GM21737 (cell line): ENCODE data around the gene CREBBP.

Experiments
- ATAC-seq: cut with Tn5 transposase; IDR thresholded peaks from one replicate; pipeline ENCODE4 v1.9.1; 2021; ENCODE audit warnings: mild to moderate bottlenecking, moderate library complexity; ENCODE audit not compliant: unreplicated experiment

Gene CREBBP

GRCh38 chr16:3769942-3770341, 110.6 kb downstream of the CREBBP start:
- ATAC-seq, result no peak

DNA sequence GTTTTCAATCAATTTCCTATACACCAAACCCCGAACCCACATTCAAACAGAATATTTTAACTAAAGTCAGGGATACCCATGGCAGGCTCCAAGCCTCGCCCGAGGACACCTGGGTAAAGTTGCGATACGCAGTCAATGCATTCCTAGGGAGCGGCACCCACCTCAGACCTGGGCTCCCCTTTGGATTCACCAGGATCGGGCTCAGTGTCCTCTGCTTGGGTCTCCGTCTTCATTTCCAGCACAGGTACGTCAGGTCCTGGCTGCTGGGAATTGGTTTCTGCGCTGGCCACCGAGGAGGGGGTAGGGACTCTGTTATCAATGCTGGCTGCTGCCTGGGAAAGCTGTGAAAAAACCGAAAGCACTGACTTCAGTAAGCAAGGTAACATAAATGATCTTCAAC, 111.5 kb downstream of the CREBBP start:
- ATAC-seq, result no peak

DNA sequence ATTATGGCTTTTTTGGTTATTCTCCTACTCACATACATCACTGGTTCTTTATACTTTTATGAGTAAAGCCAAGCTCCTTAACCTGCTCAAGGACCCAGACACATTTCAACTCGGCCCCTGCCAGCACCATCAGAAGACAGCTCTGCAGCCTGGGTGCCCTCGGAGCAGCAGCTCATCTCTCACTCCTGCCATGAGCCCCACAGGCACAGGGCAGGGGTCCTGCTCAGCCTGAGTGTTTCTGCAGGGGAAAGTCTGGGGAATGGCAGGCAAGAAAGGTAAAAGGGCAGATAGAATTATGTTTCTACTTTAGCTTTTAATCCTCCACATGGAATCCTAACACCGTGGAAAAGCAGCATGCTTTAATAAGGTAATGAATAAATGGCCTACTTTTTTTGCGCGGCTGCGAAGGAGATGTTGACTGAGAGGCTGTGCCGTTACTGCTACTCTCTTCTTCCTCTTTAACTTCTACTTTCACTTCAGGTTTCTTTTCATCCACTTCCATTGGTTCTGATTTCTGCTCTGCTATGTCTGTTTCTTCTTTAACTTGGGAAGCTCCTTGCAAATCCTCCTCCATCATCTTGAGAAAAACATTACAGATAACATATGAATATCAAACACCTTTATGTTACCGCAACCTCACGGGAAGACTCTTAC, 113.1 kb downstream of the CREBBP start:
- ATAC-seq, result no peak

GRCh38 chr16:3766177-3766576, 114.3 kb downstream of the CREBBP start:
- ATAC-seq, result no peak

DNA sequence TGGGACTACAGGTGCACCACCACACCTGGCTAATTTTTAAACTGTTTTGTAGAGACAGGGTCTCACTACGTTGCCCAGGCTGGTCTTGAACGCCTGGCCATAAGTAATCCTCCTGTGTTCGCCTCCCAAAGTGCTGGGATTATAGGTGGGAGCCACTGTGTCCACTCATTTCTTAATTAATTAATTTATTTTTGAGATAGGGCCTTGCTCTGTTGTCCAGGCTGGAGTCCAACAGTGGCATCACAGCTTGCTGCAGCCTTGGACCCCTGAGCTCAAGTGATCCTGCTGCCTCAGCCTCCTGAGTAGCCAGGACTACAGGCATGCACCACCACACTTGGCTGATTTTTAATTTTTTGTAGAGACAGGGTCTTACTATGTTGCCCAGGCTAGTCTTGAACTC, 116.1 kb downstream of the CREBBP start:
- no peak for ATAC-seq

- ATAC-seq, result no peak
Observed at GRCh38 chr16:3762107-3762750, 118.3 kb downstream of the CREBBP start.

DNA sequence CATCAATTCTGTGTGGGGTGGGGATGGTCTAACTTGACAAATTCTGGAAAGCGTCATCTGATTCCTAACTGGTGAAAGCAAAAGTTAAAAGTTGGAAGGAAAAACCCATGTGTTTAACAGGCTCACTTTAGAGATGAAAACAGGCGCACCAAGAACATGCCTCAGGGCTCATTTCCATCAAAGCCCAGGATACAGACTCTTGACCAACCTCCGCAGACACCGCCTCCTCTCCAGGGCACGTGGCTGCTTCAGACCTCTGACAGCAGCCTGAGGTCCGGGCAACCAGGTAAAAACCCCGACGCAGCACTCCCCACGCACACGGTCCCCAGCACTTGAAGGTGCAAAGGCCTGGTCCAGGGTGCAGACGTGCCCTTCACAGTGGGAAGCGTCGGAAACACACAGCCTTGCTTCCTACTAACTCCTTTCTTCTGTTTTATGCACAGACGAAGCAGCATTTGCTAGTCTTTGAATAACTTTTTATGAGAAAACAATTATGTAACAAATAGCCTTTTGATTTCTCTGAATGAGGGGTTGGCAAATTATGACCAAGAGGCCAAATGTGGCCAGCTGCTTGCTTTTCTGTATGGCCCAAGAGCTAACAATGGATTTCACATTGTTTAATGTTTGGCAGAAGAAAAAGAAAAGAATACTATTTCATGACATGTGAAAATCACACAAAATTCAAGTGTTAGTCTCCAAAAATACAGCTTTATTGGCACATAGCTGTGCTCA, 119.0 kb downstream of the CREBBP start:
- no peak for ATAC-seq

DNA sequence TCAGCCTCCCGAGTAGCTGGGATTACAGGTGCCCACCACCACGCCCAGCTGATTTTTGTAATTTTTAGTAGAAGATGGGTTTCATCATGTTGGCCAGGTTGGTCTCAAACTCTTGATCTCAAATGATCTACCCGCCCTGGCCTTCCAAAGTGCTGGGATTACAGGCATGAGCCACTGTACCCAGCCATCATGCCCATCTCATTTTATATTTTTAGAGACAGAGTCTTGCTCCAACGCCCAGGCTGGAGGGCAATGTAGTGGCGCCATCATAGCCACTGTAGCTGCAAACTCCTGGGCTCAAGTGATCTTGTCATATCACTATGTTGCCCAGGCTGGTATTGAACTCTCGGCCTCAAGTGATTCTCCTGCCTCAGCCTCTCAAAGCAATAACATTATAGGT, 120.0 kb downstream of the CREBBP start:
- ATAC-seq, result no peak

- no peak for ATAC-seq
Observed at GRCh38 chr16:3759736-3760135, 120.8 kb downstream of the CREBBP start.

GRCh38 chr16:3756113-3756512, 124.4 kb downstream of the CREBBP start:
- ATAC-seq, result no peak

GRCh38 chr16:3755249-3755648, 125.3 kb downstream of the CREBBP start:
- ATAC-seq, result no peak

- no peak for ATAC-seq
Observed at GRCh38 chr16:3754772-3755171, 125.7 kb downstream of the CREBBP start.

- ATAC-seq, result no peak
Observed at GRCh38 chr16:3754081-3754703, 126.3 kb downstream of the CREBBP start.

DNA sequence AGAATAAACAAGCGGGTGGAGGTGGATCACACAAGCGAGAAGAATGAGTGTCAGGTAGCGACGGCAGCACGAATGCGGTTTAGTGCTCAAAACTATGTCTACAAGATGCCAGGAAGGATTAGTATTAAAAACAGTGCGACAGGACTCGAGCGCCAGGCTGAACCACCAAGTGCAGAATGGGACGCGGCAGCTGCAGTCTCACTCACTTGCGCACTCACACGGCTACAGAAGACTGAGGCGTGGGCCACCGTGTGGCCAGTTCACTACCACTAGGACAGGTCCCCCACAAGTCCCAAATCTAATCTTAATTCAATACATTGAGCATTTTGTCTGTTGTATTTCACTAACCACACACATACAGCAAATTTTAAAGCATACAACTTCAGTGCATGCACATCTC, 127.5 kb downstream of the CREBBP start:
- ATAC-seq, result no peak

- no peak for ATAC-seq
Observed at GRCh38 chr16:3751878-3752277, 128.6 kb downstream of the CREBBP start.

- ATAC-seq, result no peak
Observed at GRCh38 chr16:3748307-3748706, 132.2 kb downstream of the CREBBP start.

- no peak for ATAC-seq
Observed at GRCh38 chr16:3745751-3746355, 134.7 kb downstream of the CREBBP start.

GRCh38 chr16:3744018-3744417, 136.5 kb downstream of the CREBBP start:
- no peak for ATAC-seq

DNA sequence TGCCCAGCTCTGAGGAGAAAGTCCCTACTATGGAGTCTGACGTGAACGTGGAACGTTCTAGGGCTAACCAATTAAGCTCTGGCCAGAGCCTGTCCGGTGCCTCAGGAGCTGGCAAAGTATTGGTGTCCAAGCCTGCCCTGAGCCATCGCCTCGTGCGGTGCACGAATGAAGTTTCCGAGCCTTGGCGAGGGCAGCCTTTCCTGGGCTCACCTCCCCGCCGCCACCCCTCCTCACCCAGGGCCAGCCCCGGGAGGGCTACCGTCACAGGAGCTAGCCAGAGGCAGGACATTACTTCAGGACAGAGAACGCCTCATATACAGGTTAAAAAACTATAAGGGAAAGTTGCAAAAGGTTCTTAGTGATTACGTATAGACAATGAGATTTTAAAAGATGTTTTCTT, 139.6 kb downstream of the CREBBP start:
- no peak for ATAC-seq

DNA sequence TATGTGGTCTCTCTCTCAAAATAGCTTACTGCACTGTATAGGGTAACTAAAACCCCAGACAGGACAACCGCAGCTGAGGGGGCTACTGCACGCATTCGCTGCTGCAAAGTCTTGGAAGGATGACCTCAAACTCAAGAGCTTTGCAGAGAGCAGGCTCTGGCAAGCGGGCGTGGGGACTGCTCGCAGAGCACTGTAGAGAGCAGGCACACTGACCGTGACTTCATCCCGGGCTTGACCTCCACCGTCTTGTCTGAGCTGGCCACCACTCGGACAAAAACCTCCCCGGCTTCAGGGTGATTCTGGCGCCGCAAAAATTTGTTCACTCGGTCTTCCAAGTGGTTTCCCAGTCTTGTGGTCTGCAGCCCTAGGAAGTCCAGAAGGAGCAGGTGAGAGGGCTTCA, 140.3 kb downstream of the CREBBP start:
- no peak for ATAC-seq

DNA sequence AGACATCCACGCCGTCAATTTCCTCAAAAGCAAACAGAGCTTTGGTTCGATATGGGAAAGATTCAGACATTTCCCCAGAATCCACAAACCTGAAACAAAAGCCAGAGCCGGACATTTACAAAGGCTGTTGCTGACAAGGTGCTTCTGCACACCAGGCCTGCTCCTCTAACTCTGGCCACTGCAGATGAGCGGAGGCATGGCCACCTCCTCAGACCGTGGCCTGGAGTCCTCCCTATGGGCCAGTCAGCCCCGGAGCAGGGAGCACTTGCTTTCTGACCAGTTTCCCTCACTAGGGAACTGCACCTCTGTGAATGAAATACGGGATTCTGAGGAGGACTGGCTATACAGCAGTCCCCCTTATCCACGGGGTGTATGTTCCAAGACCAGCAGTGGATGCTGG, 140.9 kb downstream of the CREBBP start:
- ATAC-seq, result no peak
